Muscle of leg (tissue), 11 donors: ENCODE measurements around the gene CTDSP2. TPM values are rescaled to one million over a fixed set of nuclear protein-coding genes. Genes with fewer than 3 reads are reported as not detected.

Experiments
- DNase-seq: peaks from one replicate; pipeline ENCODE4 v3.0.0; 2013
- H3K27ac ChIP-seq: one replicate; pipeline ENCODE4 v1.5.1; 2013; ENCODE audit warnings: mild to moderate bottlenecking, low read length, control low read depth
- H3K27me3 ChIP-seq: one replicate; pipeline ENCODE4 v1.6.1; 2013; ENCODE audit warnings: low read length; ENCODE audit not compliant: control insufficient read depth, insufficient read depth
- H3K36me3 ChIP-seq: one replicate; pipeline ENCODE4 v1.6.1; 2013; ENCODE audit warnings: low read length; ENCODE audit not compliant: control insufficient read depth, insufficient read depth
- H3K4me1 ChIP-seq: one replicate; pipeline ENCODE4 v1.6.1; 2013; ENCODE audit warnings: low read length; ENCODE audit not compliant: control insufficient read depth, insufficient read depth
- H3K4me3 ChIP-seq: one replicate; pipeline ENCODE4 v1.5.1; 2013; ENCODE audit warnings: low read length, control low read depth
- H3K9me3 ChIP-seq: replicated peaks from 2 replicates; pipeline ENCODE4 v1.6.1; 2013; ENCODE audit warnings: low read depth, low read length; ENCODE audit not compliant: control insufficient read depth
- WGBS: methylation state at CpG from one replicate; pipeline ENCODE4 v1.1.5; 2013; ENCODE audit warnings: missing lambda C conversion rate; ENCODE audit not compliant: insufficient coverage; 5-methylcytosine and 5-hydroxymethylcytosine counted together
- polyA plus RNA-seq, 8 donors: library from polyadenylated mRNA; unstranded; fragments of 120-200 nt; gene quantifications; one replicate each; pipeline versions ENCODE4 v1.2.1 to v1.2.3, GENCODE V29; 2013; ENCODE audit warnings: inconsistent platforms in 1 of 8, low replicate concordance in 1 of 8; ENCODE audit not compliant: insufficient read length in 8 of 8, insufficient read depth in 1 of 8
- total RNA-seq: library from RNA; stranded (reverse); fragments of 120-200 nt; gene quantifications from one replicate; pipeline ENCODE4 v1.2.4, GENCODE V29; 2013

CTDSP2 gene
- total and polyA plus RNA-seq, 9 donors: 94.3 to 215 (median 191) TPM

GRCh38 chr12:57845478-57846284 is 848 bp downstream of the CTDSP2 start:
- Histone ChIP-seq H3K36me3 (peaks cover 12% of the 10 kb centered on the region), H3K27me3 (no peaks in the 10 kb centered on the region), H3K4me3 (peak overlapping the region; percentile 92), H3K9me3 (no peaks in the 10 kb centered on the region), H3K4me1 (peaks cover 52% of the 10 kb centered on the region), H3K27ac (peak overlapping the region; percentile 97)
- WGBS: under 1% methylated on average over 66 of the region's 81 CpGs
- DNase-seq: peak; percentile 80

DNA sequence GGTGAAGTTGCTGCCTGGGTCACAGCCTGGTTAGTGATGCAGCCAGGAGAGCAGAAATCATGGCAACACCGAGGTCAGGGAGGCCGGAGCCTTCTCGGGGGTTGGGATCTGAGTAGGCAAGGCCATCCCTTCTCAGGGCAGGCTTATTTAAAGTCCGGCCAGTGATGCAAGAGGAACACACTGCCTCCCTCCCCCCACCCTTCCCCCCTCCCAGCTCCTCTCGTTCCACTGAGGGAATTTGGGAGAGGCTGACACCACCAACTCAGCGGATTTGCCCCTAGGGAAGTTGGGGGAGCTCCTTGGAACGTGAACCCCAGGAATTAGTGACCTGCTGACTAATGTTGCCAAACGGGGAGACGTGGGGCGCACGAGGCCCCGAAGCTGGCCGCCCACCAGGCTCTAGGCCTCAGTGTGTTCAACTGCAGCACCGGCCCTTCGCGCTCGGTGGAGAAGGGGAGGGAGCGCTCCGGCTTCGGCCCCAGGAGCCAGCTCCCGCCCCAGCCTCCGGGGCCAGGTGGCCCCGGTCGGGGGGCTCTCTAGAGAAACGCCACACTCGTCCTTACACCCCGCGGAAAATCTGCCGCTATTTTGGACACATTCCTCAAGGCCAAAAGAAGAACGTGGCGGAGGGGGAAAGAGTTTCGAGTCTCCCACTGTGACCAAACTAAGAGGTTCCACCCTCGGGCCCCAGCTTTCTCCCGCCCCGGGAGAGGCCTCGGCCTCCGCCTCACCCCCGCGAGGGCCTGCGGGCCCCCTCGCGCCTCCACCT is 1.6 kb downstream of the CTDSP2 start:
- peak; percentile 80 for DNase-seq
- no peaks in the 10 kb centered on the region for H3K9me3 ChIP-seq
- H3K4me1 ChIP-seq: peaks cover 53% of the 10 kb centered on the region
- H3K27me3 ChIP-seq: no peaks in the 10 kb centered on the region
- peak overlapping the region; percentile 97 for H3K27ac ChIP-seq
- peaks cover 12% of the 10 kb centered on the region for H3K36me3 ChIP-seq
- H3K4me3 ChIP-seq: peak overlapping the region; percentile 92
- WGBS: 0% methylated on average over 31 of the region's 42 CpGs

- H3K9me3 ChIP-seq: no peaks in the 10 kb centered on the region
- peak overlapping the region; percentile 14 for H3K4me3 ChIP-seq
- H3K27me3 ChIP-seq: no peaks in the 10 kb centered on the region
- H3K4me1 ChIP-seq: peaks cover 69% of the 10 kb centered on the region
- H3K36me3 ChIP-seq: peaks cover 18% of the 10 kb centered on the region
- H3K27ac ChIP-seq: peak overlapping the region; percentile 77
- DNase-seq: no peak
- 26% methylated on average over 6 of the region's 14 CpGs for WGBS
Observed at GRCh38 chr12:57842342-57843294, 3.9 kb downstream of the CTDSP2 start.

- Histone ChIP-seq H3K27ac (peak overlapping the region; percentile 75), H3K36me3 (peaks cover 18% of the 10 kb centered on the region), H3K4me1 (peaks cover 75% of the 10 kb centered on the region), H3K4me3 (no peak overlapping the region), H3K27me3 (no peaks in the 10 kb centered on the region), H3K9me3 (no peaks in the 10 kb centered on the region)
- no peak for DNase-seq
- no CpG with 5 or more reads among the region's 4 CpGs for WGBS
Observed at GRCh38 chr12:57841445-57841844, 5.1 kb downstream of the CTDSP2 start.

DNA sequence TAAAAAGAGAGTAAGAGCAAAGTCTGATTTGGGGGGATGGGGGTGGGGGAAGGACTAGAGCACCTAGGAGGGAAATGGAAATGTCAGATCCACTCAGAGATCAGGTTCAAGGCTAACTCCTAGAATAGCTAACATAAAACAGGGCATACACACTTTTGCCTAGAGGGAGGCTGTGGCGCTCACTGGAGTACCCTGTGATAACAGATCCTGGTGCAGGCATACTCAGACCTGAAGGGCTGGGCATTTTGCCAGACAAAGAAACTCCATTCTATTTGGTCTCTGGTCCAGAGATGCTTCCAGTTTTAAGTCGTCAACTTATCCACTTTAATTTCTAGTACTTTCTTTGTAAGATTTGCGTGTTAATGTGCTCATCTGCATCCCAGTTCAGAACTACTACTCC is 5.8 kb downstream of the CTDSP2 start:
- H3K4me3 ChIP-seq: no peak overlapping the region
- peak; percentile 55 for DNase-seq
- WGBS: 45% methylated on average over 2 of the region's 3 CpGs

GRCh38 chr12:57839996-57840395 is 6.5 kb downstream of the CTDSP2 start:
- Histone ChIP-seq H3K4me1 (peaks cover 90% of the 10 kb centered on the region), H3K27ac (peak overlapping the region; percentile 75)
- DNase-seq: peak; percentile 59

More for the DNA sequence above, 5.8 kb downstream of the CTDSP2 start:
- H3K27ac ChIP-seq: peak overlapping the region; percentile 75
- no peaks in the 10 kb centered on the region for H3K27me3 ChIP-seq
- peaks cover 20% of the 10 kb centered on the region for H3K36me3 ChIP-seq
- peaks cover 83% of the 10 kb centered on the region for H3K4me1 ChIP-seq
- no peaks in the 10 kb centered on the region for H3K9me3 ChIP-seq

DNA sequence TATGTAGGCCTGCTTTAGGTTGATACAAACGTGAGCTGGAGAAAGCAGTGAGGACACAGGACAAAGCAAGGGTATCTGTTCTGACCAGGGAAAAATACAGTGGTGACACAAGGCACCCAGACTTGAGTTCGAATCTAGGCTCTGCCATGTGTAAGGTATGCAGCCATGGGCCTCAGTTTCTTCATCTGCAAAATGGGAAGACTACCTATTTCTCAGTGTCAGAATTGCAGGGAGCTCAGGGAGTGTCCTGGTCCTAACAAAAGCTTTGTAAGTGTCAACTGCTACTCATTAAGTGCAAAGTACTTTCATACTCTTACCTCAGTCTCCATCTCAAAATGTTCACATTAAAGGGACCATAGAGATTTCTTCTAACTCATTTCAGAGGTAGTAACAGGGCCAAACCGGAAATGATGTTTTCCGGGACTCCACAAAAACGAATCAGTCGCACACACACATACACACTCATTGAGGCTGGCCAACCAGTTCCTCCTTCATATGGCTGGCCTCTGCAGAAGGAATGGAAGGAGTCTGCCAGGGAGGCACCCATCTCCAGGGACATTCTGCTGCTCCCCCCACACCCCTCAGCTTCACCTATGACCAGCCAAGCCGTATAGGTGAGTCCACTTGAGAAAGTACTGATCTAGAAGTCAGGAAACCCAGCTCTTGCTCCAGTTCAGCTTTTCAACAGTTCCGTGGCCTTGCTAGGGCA is 7.8 kb downstream of the CTDSP2 start:
- Histone ChIP-seq H3K9me3 (no peaks in the 10 kb centered on the region), H3K27ac (peak overlapping the region; percentile 87), H3K4me1 (peaks cover 92% of the 10 kb centered on the region), H3K27me3 (no peaks in the 10 kb centered on the region), H3K36me3 (peaks cover 23% of the 10 kb centered on the region), H3K4me3 (no peak overlapping the region)
- 46% methylated on average over 3 of the region's 8 CpGs for WGBS
- peak; percentile 82 for DNase-seq

More at GRCh38 chr12:57839996-57840395, 6.5 kb downstream of the CTDSP2 start:
- Histone ChIP-seq H3K27me3 (no peaks in the 10 kb centered on the region), H3K4me3 (no peak overlapping the region), H3K9me3 (no peaks in the 10 kb centered on the region), H3K36me3 (peaks cover 23% of the 10 kb centered on the region)
- 67% methylated on average over 3 of the region's 5 CpGs for WGBS

- no peaks in the 10 kb centered on the region for H3K27me3 ChIP-seq
- H3K4me3 ChIP-seq: peak overlapping the region; percentile 18
- WGBS: 0% methylated on average over 3 of the region's 5 CpGs
- H3K27ac ChIP-seq: peak overlapping the region; percentile 87
- H3K9me3 ChIP-seq: no peaks in the 10 kb centered on the region
- peaks cover 19% of the 10 kb centered on the region for H3K36me3 ChIP-seq
- peak; percentile 93 for DNase-seq
- peaks cover 92% of the 10 kb centered on the region for H3K4me1 ChIP-seq
Observed at GRCh38 chr12:57837864-57838562, 8.5 kb downstream of the CTDSP2 start.
